CD4-positive, alpha-beta T cell treated with Interleukin-17A for 4 hours (primary cell): ENCODE data around the gene JUND.

Source experiments
- DNase-seq: peaks from one replicate; pipeline ENCODE4 v3.0.0-alpha.2; 2020; ENCODE audit warnings: mixed read lengths

The JUND gene

GRCh38 chr19:18289471-18290301, 8.3 kb upstream of the JUND start:
- no peak for DNase-seq

- DNase-seq, result no peak
These were observed 6.7 kb upstream of the JUND start for GRCh38 chr19:18287836-18288772.

GRCh38 chr19:18286973-18287635, 5.7 kb upstream of the JUND start:
- DNase-seq, result no peak

- peak; percentile 46 for DNase-seq
These were observed 3.4 kb upstream of the JUND start for GRCh38 chr19:18284712-18285360.

GRCh38 chr19:18283338-18283737, 1.9 kb upstream of the JUND start:
- no peak for DNase-seq

- DNase-seq, result peak; percentile 25
These were observed 1.3 kb upstream of the JUND start for GRCh38 chr19:18282788-18283141.

GRCh38 chr19:18282021-18282787, 782 bp upstream of the JUND start:
- no peak for DNase-seq

GRCh38 chr19:18280247-18281081, 958 bp downstream of the JUND start:
- DNase-seq, result peak; percentile 88

GRCh38 chr19:18279516-18280246, 1.7 kb downstream of the JUND start:
- peak; percentile 96 for DNase-seq

- no peak for DNase-seq
These were observed 2.2 kb downstream of the JUND start for GRCh38 chr19:18279266-18279515.

- peak; percentile 32 for DNase-seq
These were observed 2.7 kb downstream of the JUND start for GRCh38 chr19:18278521-18279265.

- DNase-seq, result no peak
These were observed 6.6 kb downstream of the JUND start for GRCh38 chr19:18274781-18275356.

- DNase-seq, result peak; percentile 34
These were observed 7.1 kb downstream of the JUND start, which contains the start of gene IQCN for GRCh38 chr19:18274219-18274780. IQCN (minus strand) TSS chr19:18274452; CDS start chr19:18269478, 4,974 bp downstream.

GRCh38 chr19:18273561-18274218, 7.7 kb downstream of the JUND start:
- DNase-seq, result no peak

GRCh38 chr19:18271433-18271841, 10.0 kb downstream of the JUND start:
- DNase-seq, result no peak

- no peak for DNase-seq
These were observed 11.1 kb downstream of the JUND start for GRCh38 chr19:18270326-18270725.

- no peak for DNase-seq
These were observed 12.2 kb downstream of the JUND start for GRCh38 chr19:18269070-18269723.
